GM12878 (cell line): ENCODE measurements around the gene ZNF644. TPM values are rescaled to one million over a fixed set of nuclear protein-coding genes. Genes with fewer than 3 reads are reported as not detected.

ENCODE experiments used
- ATAC-seq: fragments of 200-7000 bp; cut with Tn5 transposase; 3 replicates; pipeline ENCODE4 v1.9.1; 2020; ENCODE audit warnings: mild to moderate bottlenecking, moderate library complexity
- BruUV-seq: library from RNA; stranded (reverse); fragments of 400-500 nt; replicated peaks from 2 replicates; lab custom pipeline; 2021; lab: Mats Ljungman, UMichigan
- CTCF ChIA-PET: fragments of 300-600 bp; sonication (Branson Sonifier 250); formaldehyde crosslinking; extraction: SDS; loops from one replicate; lab custom pipeline; 2021; ENCODE audit warnings: inconsistent platforms; lab: Yijun Ruan, JAX
- POLR2A ChIA-PET: fragments of 350-600 bp; formaldehyde crosslinking; extraction: SDS; loops from one replicate; lab custom pipeline; 2021; ENCODE audit warnings: inconsistent platforms; lab: Charles Lee
- RAD21 ChIA-PET: fragments of 300-600 bp; sonication (Branson Sonifier 250); formaldehyde crosslinking; loops from one replicate; lab custom pipeline; 2023; ENCODE audit warnings: antibody characterized with exemption; ENCODE audit not compliant: unreplicated experiment; lab: Charles Lee
- SMC1A ChIA-PET: fragments of 300-600 bp; sonication (Branson Sonifier 250); formaldehyde crosslinking; loops from one replicate; lab custom pipeline; 2023; ENCODE audit not compliant: unreplicated experiment, uncharacterized antibody; lab: Charles Lee
- DNase-seq: peaks from one replicate; pipeline ENCODE4 v3.0.0-alpha.2; 2011; ENCODE audit warnings: low read depth, low spot score
- FAIRE-seq: peaks from 3 replicates; lab custom pipeline; 2011; peaks lifted over from hg19 to GRCh38; lab: Jason Lieb, UNC
- H2AFZ ChIP-seq: 2 replicates; pipeline ENCODE4 v1.6.0; 2011; ENCODE audit warnings: low read depth, low read length, control low read depth; ENCODE audit not compliant: control insufficient read depth
- H3K27ac ChIP-seq: 2 replicates; pipeline ENCODE4 v1.5.1; 2011; ENCODE audit warnings: control low read depth; ENCODE audit not compliant: control insufficient read depth, insufficient read depth
- H3K27me3 ChIP-seq, 2 experiments: replicated peaks in 1 of 2; 2 replicates each; pipeline versions ENCODE4 v1.6.0 to v1.6.1; 2011; ENCODE audit warnings: low read length in 1 of 2; ENCODE audit not compliant: control insufficient read depth in 2 of 2, insufficient read depth in 2 of 2
- H3K36me3 ChIP-seq, 2 experiments: 2 replicates each; pipeline ENCODE4 v1.5.1; 2011; ENCODE audit warnings: low read length in 1 of 2; ENCODE audit not compliant: control insufficient read depth in 2 of 2, insufficient read depth in 2 of 2
- H3K4me1 ChIP-seq: 2 replicates; pipeline ENCODE4 v1.6.1; 2011; ENCODE audit warnings: mild to moderate bottlenecking, low read length, moderate library complexity, mixed read lengths; ENCODE audit not compliant: control insufficient read depth, insufficient read depth
- H3K4me2 ChIP-seq: 2 replicates; pipeline ENCODE4 v1.6.0; 2011; ENCODE audit warnings: control low read depth; ENCODE audit not compliant: control insufficient read depth, insufficient read depth
- H3K4me3 ChIP-seq: fragments of 200-600 bp; sonication (generic); 2 replicates; pipeline ENCODE4 v1.5.1; 2016
- H3K79me2 ChIP-seq: 2 replicates; pipeline ENCODE4 v1.6.0; 2011; ENCODE audit warnings: low read length; ENCODE audit not compliant: control insufficient read depth, insufficient read depth
- H3K9ac ChIP-seq: 2 replicates; pipeline ENCODE4 v1.8.0; 2011; ENCODE audit warnings: low read length, control low read depth, mixed read lengths; ENCODE audit not compliant: control insufficient read depth, insufficient read depth
- H3K9me3 ChIP-seq: replicated peaks from 3 replicates; pipeline ENCODE4 v1.5.1; 2011; ENCODE audit warnings: mild to moderate bottlenecking, low read length; ENCODE audit not compliant: control insufficient read depth, insufficient read depth
- H4K20me1 ChIP-seq: 2 replicates; pipeline ENCODE4 v1.6.0; 2011; ENCODE audit not compliant: control insufficient read depth, insufficient read depth
- ESRRA ChIP-seq: IDR thresholded peaks from 2 replicates; pipeline ENCODE4 v1.6.1; 2012; ENCODE audit warnings: mild to moderate bottlenecking, low read length, improper control_type of control experiment
- SPI1 ChIP-seq: IDR thresholded peaks from 2 replicates; pipeline ENCODE4 v1.6.1; 2011; ENCODE audit warnings: low read depth, mild to moderate bottlenecking, low read length, moderate library complexity, borderline replicate concordance; ENCODE audit not compliant: insufficient read depth
- YY1 ChIP-seq: IDR thresholded peaks from 2 replicates; pipeline ENCODE4 v1.6.1; 2011; ENCODE audit warnings: low read depth, mild to moderate bottlenecking, low read length
- WGBS: methylation state at CpG from one replicate; pipeline ENCODE4 v1.1.6; 2016; ENCODE audit warnings: low lambda C conversion rate; ENCODE audit not compliant: insufficient replicate concordance, insufficient coverage; ENCODE audit errors: missing lambda C conversion rate; 5-methylcytosine and 5-hydroxymethylcytosine counted together
- in situ Hi-C: fragments of 300-500 bp; cut with MboI; formaldehyde crosslinking; loops from 9 replicates; pipeline ENCODE4 v1.14.3; 2018; ENCODE audit warnings: mixed read lengths
- intact Hi-C: fragments of 100-400 bp; cut with micrococcal nuclease; formaldehyde crosslinking; loops from one replicate; pipeline ENCODE4 v1.14.2; 2022; ENCODE audit not compliant: unreplicated experiment
- polyA plus RNA-seq, 11 experiments: library from polyadenylated mRNA; depleted of rRNA in 4 of 11; unstranded in 6 of 11; stranded (reverse) in 5 of 11; fragments of >200 nt; fragmentation: Nextera tagmentation in 4 of 11; fragmentation: Illumina TruSeq in 1 of 11; extraction: Ambion mirVana in 4 of 11; extraction: Trizol in 1 of 11; gene quantifications; 1 replicate in 1 of 11; 2 replicates in 10 of 11; pipeline versions ENCODE4 v1.2.1 to v1.2.3, GENCODE V29; 2011 to 2016; ENCODE audit warnings: inconsistent platforms in 2 of 11, missing spikeins in 2 of 11, low read depth in 1 of 11
- total RNA-seq, 4 experiments: library from RNA; depleted of rRNA in 3 of 4; stranded (reverse); fragments of >200 nt in 3 of 4; fragmentation: Illumina TruSeq in 1 of 4; extraction: Trizol in 1 of 4; gene quantifications; 2 replicates each; pipeline versions ENCODE4 v1.2.1 to v1.2.3, GENCODE V29; 2013 to 2021
- TF ChIP-seq, protein P1 (sequence below): fragments of 450-650 bp; IDR thresholded peaks from 2 replicates; pipeline ENCODE4 v1.6.1; 2017; ENCODE audit warnings: mild to moderate bottlenecking, low read depth, inconsistent platforms; ENCODE audit not compliant: poor library complexity, severe bottlenecking
- TF ChIP-seq, protein P2 (sequence below), 3 experiments: IDR thresholded peaks in 2 of 3; conservative IDR thresholded peaks in 1 of 3; 2 replicates each; pipeline ENCODE4 v1.5.1; 2011; ENCODE audit warnings: low read depth in 3 of 3, low read length in 3 of 3, mild to moderate bottlenecking in 3 of 3, control low read depth in 2 of 3, moderate library complexity in 2 of 3, inconsistent platforms in 1 of 3, mixed read lengths in 1 of 3; ENCODE audit not compliant: control insufficient read depth in 2 of 3, insufficient read depth in 1 of 3; ENCODE audit errors: extremely low read depth in 1 of 3
- TF ChIP-seq, protein P3 (sequence below): fragments of 450-650 bp; IDR thresholded peaks from 2 replicates; pipeline ENCODE4 v1.6.1; 2014; ENCODE audit warnings: mild to moderate bottlenecking
- TF ChIP-seq, protein P4 (sequence below): fragments of 450-650 bp; formaldehyde crosslinking; IDR thresholded peaks from 2 replicates; pipeline ENCODE4 v1.4.0; 2022; ENCODE audit warnings: mild to moderate bottlenecking, moderate library complexity
- TF ChIP-seq, protein P5 (sequence below): fragments of 450-650 bp; IDR thresholded peaks from 2 replicates; pipeline ENCODE4 v1.6.1; 2017; ENCODE audit warnings: mild to moderate bottlenecking

ZNF644 gene
- total and polyA plus RNA-seq, 10 of the 15 experiments (the other 5 are each of a cell fraction or from before 2014, with no cell fraction given): 17.7 to 55.3 (median 29.5) TPM

DNA sequence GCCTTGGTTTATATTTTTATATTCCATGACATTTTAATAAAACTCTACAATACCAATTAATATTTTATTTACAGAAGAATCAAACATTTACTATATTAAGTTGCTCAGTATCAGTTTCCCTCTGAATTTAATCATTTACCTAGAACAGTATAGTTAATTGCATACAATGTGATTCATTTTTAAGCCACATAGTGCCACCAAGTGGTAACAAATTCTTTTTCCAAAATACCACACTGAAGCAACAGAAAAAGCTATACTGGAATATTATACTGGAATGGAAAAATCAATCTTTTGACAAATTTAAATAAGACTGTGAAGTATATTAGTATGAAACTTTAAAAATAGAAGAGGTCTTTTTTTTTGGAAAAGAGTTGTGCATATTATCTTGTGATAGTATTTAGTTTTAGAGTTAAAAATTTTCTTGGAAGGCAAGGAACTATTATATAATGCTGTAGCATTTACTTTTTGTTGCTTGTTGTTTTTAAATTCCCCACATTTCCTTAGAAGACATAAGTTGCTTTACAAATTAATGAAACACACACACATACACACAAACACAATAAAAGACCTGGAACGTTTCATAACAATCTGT lies 57.3 kb downstream of the ZNF644 start (continued):
- TF ChIP-seq, protein P1, sequence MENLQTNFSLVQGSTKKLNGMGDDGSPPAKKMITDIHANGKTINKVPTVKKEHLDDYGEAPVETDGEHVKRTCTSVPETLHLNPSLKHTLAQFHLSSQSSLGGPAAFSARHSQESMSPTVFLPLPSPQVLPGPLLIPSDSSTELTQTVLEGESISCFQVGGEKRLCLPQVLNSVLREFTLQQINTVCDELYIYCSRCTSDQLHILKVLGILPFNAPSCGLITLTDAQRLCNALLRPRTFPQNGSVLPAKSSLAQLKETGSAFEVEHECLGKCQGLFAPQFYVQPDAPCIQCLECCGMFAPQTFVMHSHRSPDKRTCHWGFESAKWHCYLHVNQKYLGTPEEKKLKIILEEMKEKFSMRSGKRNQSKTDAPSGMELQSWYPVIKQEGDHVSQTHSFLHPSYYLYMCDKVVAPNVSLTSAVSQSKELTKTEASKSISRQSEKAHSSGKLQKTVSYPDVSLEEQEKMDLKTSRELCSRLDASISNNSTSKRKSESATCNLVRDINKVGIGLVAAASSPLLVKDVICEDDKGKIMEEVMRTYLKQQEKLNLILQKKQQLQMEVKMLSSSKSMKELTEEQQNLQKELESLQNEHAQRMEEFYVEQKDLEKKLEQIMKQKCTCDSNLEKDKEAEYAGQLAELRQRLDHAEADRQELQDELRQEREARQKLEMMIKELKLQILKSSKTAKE: no peak
- TF ChIP-seq, protein P2, sequence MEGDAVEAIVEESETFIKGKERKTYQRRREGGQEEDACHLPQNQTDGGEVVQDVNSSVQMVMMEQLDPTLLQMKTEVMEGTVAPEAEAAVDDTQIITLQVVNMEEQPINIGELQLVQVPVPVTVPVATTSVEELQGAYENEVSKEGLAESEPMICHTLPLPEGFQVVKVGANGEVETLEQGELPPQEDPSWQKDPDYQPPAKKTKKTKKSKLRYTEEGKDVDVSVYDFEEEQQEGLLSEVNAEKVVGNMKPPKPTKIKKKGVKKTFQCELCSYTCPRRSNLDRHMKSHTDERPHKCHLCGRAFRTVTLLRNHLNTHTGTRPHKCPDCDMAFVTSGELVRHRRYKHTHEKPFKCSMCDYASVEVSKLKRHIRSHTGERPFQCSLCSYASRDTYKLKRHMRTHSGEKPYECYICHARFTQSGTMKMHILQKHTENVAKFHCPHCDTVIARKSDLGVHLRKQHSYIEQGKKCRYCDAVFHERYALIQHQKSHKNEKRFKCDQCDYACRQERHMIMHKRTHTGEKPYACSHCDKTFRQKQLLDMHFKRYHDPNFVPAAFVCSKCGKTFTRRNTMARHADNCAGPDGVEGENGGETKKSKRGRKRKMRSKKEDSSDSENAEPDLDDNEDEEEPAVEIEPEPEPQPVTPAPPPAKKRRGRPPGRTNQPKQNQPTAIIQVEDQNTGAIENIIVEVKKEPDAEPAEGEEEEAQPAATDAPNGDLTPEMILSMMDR (IDR thresholded peaks at IDR 0.05 in 2 of 3, conservative IDR thresholded peaks at IDR 0.05 in 1 of 3; ENCODE audit: control insufficient read depth in 2 of 3, extremely low read depth in 1 of 3, insufficient read depth in 1 of 3, low read depth in 3 of 3, low read length in 3 of 3): peak; percentile 12 to 56 (median 18); a peak in 2 of 6 replicates

DNA sequence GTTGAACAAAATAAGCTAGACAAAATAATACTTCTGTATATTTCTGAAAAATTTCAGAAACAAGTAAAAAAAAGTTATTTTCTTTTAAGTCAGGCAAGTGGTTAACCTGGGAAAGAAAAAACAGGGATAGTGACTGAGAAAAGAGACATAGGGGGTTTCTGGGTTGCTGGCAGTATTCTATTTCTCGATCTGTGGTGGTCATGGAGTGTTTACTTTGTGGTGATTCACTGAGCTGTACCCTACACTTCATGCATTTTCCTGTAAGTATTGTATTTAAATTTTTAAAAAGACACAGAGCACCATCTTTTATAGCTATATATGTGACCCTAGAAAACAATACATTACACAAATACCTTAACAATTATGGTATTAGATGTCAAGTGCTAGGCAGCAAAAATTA lies 58.2 kb downstream of the ZNF644 start:
- Histone ChIP-seq H3K4me3 (no peak overlapping the region), H4K20me1 (no peaks in the 10 kb centered on the region), H3K27me3 (no peaks in the 10 kb centered on the region), H3K9me3 (peaks cover 2% of the 10 kb centered on the region), H3K4me2 (no peak overlapping the region), H3K4me1 (no peaks in the 10 kb centered on the region), H2AFZ (no peak overlapping the region), H3K27ac (no peak overlapping the region), H3K9ac (no peak overlapping the region), H3K36me3 (peaks cover 0 to under 1% of the 10 kb centered on the region in 2 experiments; a peak in 1 of 4 replicates), H3K79me2 (peaks cover 23% of the 10 kb centered on the region)
- POLR2A ChIA-PET: interaction anchor here (0.9 to 1.1 kb wide), 2 partner anchors 10 to 55 kb away, joined by 3 to 4 read pairs; no protein-coding TSS in a partner anchor
- no peak for DNase-seq
- in situ Hi-C loops: loop anchor here (10.0 kb wide), 1 partner anchor 389 kb away; no protein-coding TSS in a partner anchor
- SMC1A ChIA-PET: interaction anchor here (1.1 to 3.3 kb wide), 4 partner anchors 11 to 242 kb away, joined by 3 to 14 read pairs (median 4); no protein-coding TSS in a partner anchor
- CTCF ChIA-PET: interaction anchor here (0.8 to 2.5 kb wide), 7 partner anchors 11 to 850 kb away, joined by 3 to 14 read pairs (median 7); no protein-coding TSS in a partner anchor
- 100% methylated on average over 1 of the region's 1 CpG for WGBS
- RAD21 ChIA-PET: interaction anchor here (0.9 to 2.9 kb wide), 4 partner anchors 114 to 830 kb away, joined by 3 to 16 read pairs (median 4); no protein-coding TSS in a partner anchor
- ATAC-seq: no peak
- no TSS peak for BruUV-seq
- intact Hi-C loops: loop anchor here (1.0 to 10.0 kb wide), 2 partner anchors 242 to 389 kb away; no protein-coding TSS in a partner anchor
- FAIRE-seq: no peak
- TF ChIP-seq, protein P3, sequence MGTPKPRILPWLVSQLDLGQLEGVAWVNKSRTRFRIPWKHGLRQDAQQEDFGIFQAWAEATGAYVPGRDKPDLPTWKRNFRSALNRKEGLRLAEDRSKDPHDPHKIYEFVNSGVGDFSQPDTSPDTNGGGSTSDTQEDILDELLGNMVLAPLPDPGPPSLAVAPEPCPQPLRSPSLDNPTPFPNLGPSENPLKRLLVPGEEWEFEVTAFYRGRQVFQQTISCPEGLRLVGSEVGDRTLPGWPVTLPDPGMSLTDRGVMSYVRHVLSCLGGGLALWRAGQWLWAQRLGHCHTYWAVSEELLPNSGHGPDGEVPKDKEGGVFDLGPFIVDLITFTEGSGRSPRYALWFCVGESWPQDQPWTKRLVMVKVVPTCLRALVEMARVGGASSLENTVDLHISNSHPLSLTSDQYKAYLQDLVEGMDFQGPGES: no peak
- TF ChIP-seq YY1: no peak
- no peak for TF ChIP-seq SPI1
- TF ChIP-seq, protein P4, sequence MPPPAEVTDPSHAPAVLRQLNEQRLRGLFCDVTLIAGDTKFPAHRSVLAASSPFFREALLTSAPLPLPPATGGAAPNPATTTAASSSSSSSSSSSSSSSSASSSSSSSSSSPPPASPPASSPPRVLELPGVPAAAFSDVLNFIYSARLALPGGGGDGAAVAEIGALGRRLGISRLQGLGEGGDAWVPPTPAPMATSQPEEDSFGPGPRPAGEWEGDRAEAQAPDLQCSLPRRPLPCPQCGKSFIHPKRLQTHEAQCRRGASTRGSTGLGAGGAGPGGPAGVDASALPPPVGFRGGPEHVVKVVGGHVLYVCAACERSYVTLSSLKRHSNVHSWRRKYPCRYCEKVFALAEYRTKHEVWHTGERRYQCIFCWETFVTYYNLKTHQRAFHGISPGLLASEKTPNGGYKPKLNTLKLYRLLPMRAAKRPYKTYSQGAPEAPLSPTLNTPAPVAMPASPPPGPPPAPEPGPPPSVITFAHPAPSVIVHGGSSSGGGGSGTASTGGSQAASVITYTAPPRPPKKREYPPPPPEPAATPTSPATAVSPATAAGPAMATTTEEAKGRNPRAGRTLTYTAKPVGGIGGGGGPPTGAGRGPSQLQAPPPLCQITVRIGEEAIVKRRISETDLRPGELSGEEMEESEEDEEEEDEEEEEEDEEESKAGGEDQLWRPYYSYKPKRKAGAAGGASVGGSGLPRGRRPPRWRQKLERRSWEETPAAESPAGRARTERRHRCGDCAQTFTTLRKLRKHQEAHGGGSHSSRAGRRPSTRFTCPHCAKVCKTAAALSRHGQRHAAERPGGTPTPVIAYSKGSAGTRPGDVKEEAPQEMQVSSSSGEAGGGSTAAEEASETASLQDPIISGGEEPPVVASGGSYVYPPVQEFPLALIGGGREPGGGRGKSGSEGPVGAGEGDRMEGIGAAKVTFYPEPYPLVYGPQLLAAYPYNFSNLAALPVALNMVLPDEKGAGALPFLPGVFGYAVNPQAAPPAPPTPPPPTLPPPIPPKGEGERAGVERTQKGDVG: no peak
- TF ChIP-seq ESRRA: no peak
- TF ChIP-seq, protein P5, sequence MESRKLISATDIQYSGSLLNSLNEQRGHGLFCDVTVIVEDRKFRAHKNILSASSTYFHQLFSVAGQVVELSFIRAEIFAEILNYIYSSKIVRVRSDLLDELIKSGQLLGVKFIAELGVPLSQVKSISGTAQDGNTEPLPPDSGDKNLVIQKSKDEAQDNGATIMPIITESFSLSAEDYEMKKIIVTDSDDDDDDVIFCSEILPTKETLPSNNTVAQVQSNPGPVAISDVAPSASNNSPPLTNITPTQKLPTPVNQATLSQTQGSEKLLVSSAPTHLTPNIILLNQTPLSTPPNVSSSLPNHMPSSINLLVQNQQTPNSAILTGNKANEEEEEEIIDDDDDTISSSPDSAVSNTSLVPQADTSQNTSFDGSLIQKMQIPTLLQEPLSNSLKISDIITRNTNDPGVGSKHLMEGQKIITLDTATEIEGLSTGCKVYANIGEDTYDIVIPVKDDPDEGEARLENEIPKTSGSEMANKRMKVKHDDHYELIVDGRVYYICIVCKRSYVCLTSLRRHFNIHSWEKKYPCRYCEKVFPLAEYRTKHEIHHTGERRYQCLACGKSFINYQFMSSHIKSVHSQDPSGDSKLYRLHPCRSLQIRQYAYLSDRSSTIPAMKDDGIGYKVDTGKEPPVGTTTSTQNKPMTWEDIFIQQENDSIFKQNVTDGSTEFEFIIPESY: no peak
